Keratinocyte (primary cell): ENCODE results near the gene SMARCA4. TPM values are rescaled to one million over a fixed set of nuclear protein-coding genes. Genes with fewer than 3 reads are reported as not detected.

ENCODE experiments used
- DNase-seq: peaks from one replicate; pipeline ENCODE4 v3.0.0-alpha.2; 2011; ENCODE audit warnings: low read depth, missing footprints, low spot score
- FAIRE-seq: peaks from 2 replicates; lab custom pipeline; 2011; peaks lifted over from hg19 to GRCh38; lab: Jason Lieb, UNC
- H2AFZ ChIP-seq: 2 replicates; pipeline ENCODE4 v1.6.0; 2012; ENCODE audit warnings: low read length, control low read depth, inconsistent platforms; ENCODE audit not compliant: control insufficient read depth
- H3K27ac ChIP-seq: 2 replicates; pipeline ENCODE4 v1.5.1; 2011; ENCODE audit warnings: low read length; ENCODE audit not compliant: control insufficient read depth, insufficient read depth
- H3K27me3 ChIP-seq: 3 replicates; pipeline ENCODE4 v1.6.0; 2011; ENCODE audit warnings: low read length; ENCODE audit not compliant: control insufficient read depth, insufficient read depth; ENCODE audit errors: extremely low read depth
- H3K36me3 ChIP-seq, 2 experiments: 2 replicates in 1 of 2; 3 replicates in 1 of 2; pipeline ENCODE4 v1.5.1; 2011; ENCODE audit warnings: low read length in 2 of 2, mild to moderate bottlenecking in 1 of 2; ENCODE audit not compliant: control insufficient read depth in 2 of 2, insufficient read depth in 2 of 2; ENCODE audit errors: extremely low read depth in 1 of 2
- H3K4me1 ChIP-seq: 3 replicates; pipeline ENCODE4 v1.5.1; 2011; ENCODE audit warnings: low read length; ENCODE audit not compliant: control insufficient read depth, insufficient read depth; ENCODE audit errors: extremely low read depth
- H3K4me2 ChIP-seq: 3 replicates; pipeline ENCODE4 v1.6.0; 2011; ENCODE audit warnings: low read depth, low read length; ENCODE audit not compliant: control insufficient read depth, insufficient read depth; ENCODE audit errors: extremely low read depth
- H3K4me3 ChIP-seq, 3 experiments: fragments of 200-600 bp in 1 of 3; sonication (generic) in 1 of 3; 2 replicates in 2 of 3; 3 replicates in 1 of 3; pipeline ENCODE4 v1.5.1; 2011 to 2016; ENCODE audit warnings: low read length in 3 of 3, mild to moderate bottlenecking in 3 of 3, control low read depth in 2 of 3, inconsistent platforms in 1 of 3, low read depth in 1 of 3, mixed read lengths in 1 of 3, mixed run types in 1 of 3, moderate library complexity in 1 of 3; ENCODE audit not compliant: control insufficient read depth in 2 of 3, insufficient read depth in 2 of 3; ENCODE audit errors: extremely low read depth in 1 of 3
- H3K79me2 ChIP-seq: 2 replicates; pipeline ENCODE4 v1.6.0; 2012; ENCODE audit warnings: low read length; ENCODE audit not compliant: control insufficient read depth, insufficient read depth
- H3K9ac ChIP-seq: 3 replicates; pipeline ENCODE4 v1.6.0; 2011; ENCODE audit warnings: low read length; ENCODE audit not compliant: control insufficient read depth, insufficient read depth; ENCODE audit errors: extremely low read depth
- H3K9me1 ChIP-seq: 3 replicates; pipeline ENCODE4 v1.6.0; 2011; ENCODE audit warnings: low read length; ENCODE audit not compliant: control insufficient read depth, insufficient read depth; ENCODE audit errors: extremely low read depth
- H3K9me3 ChIP-seq: 2 replicates; pipeline ENCODE4 v1.5.1; 2012; ENCODE audit warnings: low read depth, low read length; ENCODE audit not compliant: control insufficient read depth
- H4K20me1 ChIP-seq: 3 replicates; pipeline ENCODE4 v1.6.0; 2011; ENCODE audit warnings: low read length; ENCODE audit not compliant: control insufficient read depth, insufficient read depth; ENCODE audit errors: extremely low read depth
- CTCF ChIP-seq, 3 experiments: IDR thresholded peaks in 1 of 3; conservative IDR thresholded peaks in 1 of 3; optimal IDR thresholded peaks in 1 of 3; 2 replicates in 2 of 3; 3 replicates in 1 of 3; pipeline versions ENCODE3 to v1.5.1; 2011; ENCODE audit warnings: low read length in 3 of 3, mild to moderate bottlenecking in 3 of 3, moderate library complexity in 2 of 3, control low read depth in 1 of 3, inconsistent platforms in 1 of 3; ENCODE audit not compliant: insufficient read depth in 2 of 3; ENCODE audit errors: extremely low read depth in 1 of 3
- EZH2 ChIP-seq: IDR thresholded peaks from one replicate; pipeline ENCODE4 v1.6.1; 2012; ENCODE audit warnings: inconsistent platforms, mild to moderate bottlenecking, low read length, moderate library complexity
- dilution Hi-C: fragments of 300-500 bp; cut with MboI; formaldehyde crosslinking; loops from one replicate; pipeline ENCODE4 v1.7.0; 2020; ENCODE audit warnings: low sequenced_read_pairs; ENCODE audit not compliant: extremely low pct_ligation_motif_present
- polyA plus RNA-seq, 5 experiments: library from polyadenylated mRNA; depleted of rRNA in 3 of 5; stranded (reverse) in 3 of 5; stranded (forward) in 1 of 5; unstranded in 1 of 5; fragments of >200 nt; gene quantifications; 1 replicate in 1 of 5; 2 replicates in 3 of 5; 3 replicates in 1 of 5; pipeline versions ENCODE4 v1.2.1 to v1.2.3, GENCODE V29; 2011 to 2012; ENCODE audit warnings: missing spikeins in 2 of 5, low read depth in 1 of 5, low replicate concordance in 1 of 5

The SMARCA4 gene
- polyA plus RNA-seq, 1 donor (not counting 4 experiments of a cell fraction or from before 2014, with no cell fraction given): 33.1 TPM

- DNase-seq: no peak
- Histone ChIP-seq H3K9me1 (no peaks in the 10 kb centered on the region), H4K20me1 (no peaks in the 10 kb centered on the region), H3K27me3 (no peaks in the 10 kb centered on the region), H2AFZ (no peak overlapping the region), H3K4me1 (peaks cover 10% of the 10 kb centered on the region), H3K79me2 (peaks cover 20% of the 10 kb centered on the region), H3K36me3 (peaks cover 14 to 20% of the 10 kb centered on the region in 2 experiments), H3K4me2 (no peak overlapping the region), H3K9ac (no peak overlapping the region), H3K9me3 (no peaks in the 10 kb centered on the region), H3K27ac (no peak overlapping the region), H3K4me3 (no peak overlapping the region)
- FAIRE-seq: no peak
- dilution Hi-C loops: no loop called here
- no peak for TF ChIP-seq EZH2
- no peak for TF ChIP-seq CTCF (optimal IDR thresholded peaks at IDR 0.05 in 1 of 3, IDR thresholded peaks at IDR 0.05 in 1 of 3, conservative IDR thresholded peaks at IDR 0.05 in 1 of 3; ENCODE audit: extremely low read depth in 1 of 3, insufficient read depth in 2 of 3, low read length in 3 of 3)
Measured at GRCh38 chr19:10924597-10924996, 36.2 kb upstream of the SMARCA4 start.

- Histone ChIP-seq H3K27ac (peak overlapping the region; percentile 58), H3K27me3 (no peaks in the 10 kb centered on the region), H4K20me1 (peaks cover 5% of the 10 kb centered on the region), H3K4me2 (peak overlapping the region; percentile 97), H2AFZ (peak overlapping the region; percentile 68), H3K4me3 (peak overlapping the region; percentile 92 to 97 (median 94)), H3K9me3 (no peaks in the 10 kb centered on the region), H3K4me1 (peaks cover 17% of the 10 kb centered on the region), H3K36me3 (peaks cover 14 to 16% of the 10 kb centered on the region in 2 experiments), H3K9me1 (no peaks in the 10 kb centered on the region), H3K9ac (peak overlapping the region; percentile 86), H3K79me2 (peaks cover 43% of the 10 kb centered on the region)
- no peak for TF ChIP-seq EZH2
- TF ChIP-seq CTCF (optimal IDR thresholded peaks at IDR 0.05 in 1 of 3, IDR thresholded peaks at IDR 0.05 in 1 of 3, conservative IDR thresholded peaks at IDR 0.05 in 1 of 3; ENCODE audit: extremely low read depth in 1 of 3, insufficient read depth in 2 of 3, low read length in 3 of 3): no peak
- FAIRE-seq: no peak
- DNase-seq: no peak
- dilution Hi-C loops: no loop called here
Measured at GRCh38 chr19:10927730-10928562, 32.9 kb upstream of the SMARCA4 start.
